ENCODE measurements around the gene GRK3. TPM values are rescaled to one million over a fixed set of nuclear protein-coding genes. Genes with fewer than 3 reads are reported as not detected.

Gene GRK3
- total and polyA plus RNA-seq, 10 of the 15 experiments (the other 5 are each of a cell fraction or from before 2014, with no cell fraction given), result 3.1 to 35.1 (median 14.7) TPM

- H3K4me1 ChIP-seq (ENCODE audit: control insufficient read depth, insufficient read depth, low read length), result peaks cover 5% of the 10 kb centered on the region; the same call in 1 of the 2 replicates
- H3K4me2 ChIP-seq (ENCODE audit: control insufficient read depth, insufficient read depth), result no peak overlapping the region
- H2AFZ ChIP-seq (ENCODE audit: control insufficient read depth, low read depth, low read length), result no peak overlapping the region
- H3K9me3 ChIP-seq (replicated peaks; ENCODE audit: control insufficient read depth, insufficient read depth, low read length), result no peaks in the 10 kb centered on the region
- TF ChIP-seq HCFC1 (IDR thresholded peaks at IDR 0.05; ENCODE audit: low read length) (no peak), CTCF (IDR thresholded peaks at IDR 0.05 in 2 of 3, conservative IDR thresholded peaks at IDR 0.05 in 1 of 3; ENCODE audit: control insufficient read depth in 2 of 3, extremely low read depth in 1 of 3, insufficient read depth in 1 of 3, low read depth in 3 of 3, low read length in 3 of 3) (peak in 1 of 3 experiments; percentile 11; a peak in 1 of 6 replicates)
- H3K4me3 ChIP-seq, result no peak overlapping the region
- no peak overlapping the region for H3K27ac ChIP-seq (ENCODE audit: control insufficient read depth, insufficient read depth)
- H3K27me3 ChIP-seq (replicated peaks in 1 of 2; ENCODE audit: control insufficient read depth in 2 of 2, insufficient read depth in 2 of 2, low read length in 1 of 2), result no peaks in the 10 kb centered on the region
- CTCF ChIA-PET, result interaction anchor here (0.8 to 1.1 kb wide), 4 partner anchors 16 to 249 kb away, joined by 3 to 6 read pairs (median 3); no protein-coding TSS in a partner anchor
- H3K36me3 ChIP-seq (ENCODE audit: control insufficient read depth in 2 of 2, insufficient read depth in 2 of 2, low read length in 1 of 2), result peaks cover 6 to 10% of the 10 kb centered on the region in 2 experiments
- no peaks in the 10 kb centered on the region for H4K20me1 ChIP-seq (ENCODE audit: control insufficient read depth, insufficient read depth)
- SMC1A ChIA-PET (ENCODE audit: uncharacterized antibody, unreplicated experiment), result interaction anchor here (1.1 to 1.7 kb wide), 3 partner anchors 17 to 166 kb away, joined by 3 to 4 read pairs (median 3); no protein-coding TSS in a partner anchor
- in situ Hi-C loops (cut with MboI), result no loop called here
- FAIRE-seq (no peak), ATAC-seq (peak; percentile 22; the same call in 1 of the 3 replicates), DNase-seq (ENCODE audit: low read depth, low spot score) (peak; percentile 12)
- H3K79me2 ChIP-seq (ENCODE audit: control insufficient read depth, insufficient read depth, low read length), result no peaks in the 10 kb centered on the region
- intact Hi-C loops (cut with micrococcal nuclease; ENCODE audit: unreplicated experiment), result no loop called here
- no peak overlapping the region for H3K9ac ChIP-seq (ENCODE audit: control insufficient read depth, insufficient read depth, low read length)
- RAD21 ChIA-PET (ENCODE audit: unreplicated experiment), result no interaction called here
- WGBS (ENCODE audit: insufficient coverage, insufficient replicate concordance, low lambda C conversion rate, missing lambda C conversion rate), result 5% methylated on average over 6 of the region's 6 CpGs
- no TSS peak for BruUV-seq (replicated peaks)
- POLR2A ChIA-PET, result no interaction called here
Observed at GRCh38 chr22:25709758-25710157, 145.3 kb downstream of the GRK3 start.

GRCh38 chr22:25710501-25710900, 146.0 kb downstream of the GRK3 start:
- ChIA-PET SMC1A (ENCODE audit: uncharacterized antibody, unreplicated experiment) (interaction anchor here (0.6 to 1.7 kb wide), 5 partner anchors 18 to 192 kb away, joined by 3 to 4 read pairs (median 3); no protein-coding TSS in a partner anchor), POLR2A (no interaction called here), CTCF (interaction anchor here (0.8 to 1.1 kb wide), 4 partner anchors 15 to 249 kb away, joined by 3 to 6 read pairs (median 3); no protein-coding TSS in a partner anchor), RAD21 (ENCODE audit: unreplicated experiment) (no interaction called here)
- peaks cover 8 to 10% of the 10 kb centered on the region in 2 experiments for H3K36me3 ChIP-seq (ENCODE audit: control insufficient read depth in 2 of 2, insufficient read depth in 2 of 2, low read length in 1 of 2)
- no peak overlapping the region for H3K4me2 ChIP-seq (ENCODE audit: control insufficient read depth, insufficient read depth)
- H3K27ac ChIP-seq (ENCODE audit: control insufficient read depth, insufficient read depth), result no peak overlapping the region
- no peaks in the 10 kb centered on the region for H3K27me3 ChIP-seq (replicated peaks in 1 of 2; ENCODE audit: control insufficient read depth in 2 of 2, insufficient read depth in 2 of 2, low read length in 1 of 2)
- no peak for DNase-seq (ENCODE audit: low read depth, low spot score)
- H3K9me3 ChIP-seq (replicated peaks; ENCODE audit: control insufficient read depth, insufficient read depth, low read length), result no peaks in the 10 kb centered on the region
- intact Hi-C loops (cut with micrococcal nuclease; ENCODE audit: unreplicated experiment), result no loop called here
- H3K9ac ChIP-seq (ENCODE audit: control insufficient read depth, insufficient read depth, low read length), result no peak overlapping the region
- H4K20me1 ChIP-seq (ENCODE audit: control insufficient read depth, insufficient read depth), result no peaks in the 10 kb centered on the region
- no peak for FAIRE-seq
- no peak for ATAC-seq
- peaks cover 5% of the 10 kb centered on the region; the same call in 1 of the 2 replicates for H3K4me1 ChIP-seq (ENCODE audit: control insufficient read depth, insufficient read depth, low read length)
- no peak overlapping the region for H3K4me3 ChIP-seq
- H2AFZ ChIP-seq (ENCODE audit: control insufficient read depth, low read depth, low read length), result no peak overlapping the region
- no peaks in the 10 kb centered on the region for H3K79me2 ChIP-seq (ENCODE audit: control insufficient read depth, insufficient read depth, low read length)
- 94% methylated on average over 7 of the region's 7 CpGs for WGBS (ENCODE audit: insufficient coverage, insufficient replicate concordance, low lambda C conversion rate, missing lambda C conversion rate)
- no TSS peak for BruUV-seq (replicated peaks)
- no peak for TF ChIP-seq EED (IDR thresholded peaks at IDR 0.05; ENCODE audit: low read depth)
- in situ Hi-C loops (cut with MboI), result no loop called here

Data from GM12878 (cell line).